MG63 (cell line): ENCODE data around the gene TMEM127. TPM values are rescaled to one million over a fixed set of nuclear protein-coding genes. Genes with fewer than 3 reads are reported as not detected.
A peak's percentile ranks its signal among the peaks of the same experiment; 100 is the strongest.
"Not testable (repeated sequence)": the region's sequence is repeated elsewhere in the genome, so short reads cannot be mapped to it uniquely, and the experiment has no call there.

ENCODE experiments used
- DNase-seq: peaks from one replicate; pipeline ENCODE4 v3.0.0-alpha.2; 2020
- H3K27me3 ChIP-seq: fragments of 250-450 bp; sonication (Bioruptor Pico); 2 replicates; pipeline ENCODE4 v1.5.1; 2020; ENCODE audit warnings: mild to moderate bottlenecking, moderate library complexity
- H3K36me3 ChIP-seq: fragments of 250-450 bp; sonication (Bioruptor Pico); 2 replicates; pipeline ENCODE4 v1.5.1; 2020; ENCODE audit warnings: mild to moderate bottlenecking, moderate library complexity
- H3K4me3 ChIP-seq: fragments of 250-450 bp; sonication (Bioruptor Pico); 2 replicates; pipeline ENCODE4 v1.5.1; 2020; ENCODE audit warnings: mild to moderate bottlenecking, moderate library complexity
- H3K9me3 ChIP-seq: fragments of 250-450 bp; sonication (Bioruptor Pico); 2 replicates; pipeline ENCODE4 v1.5.1; 2020; ENCODE audit warnings: mild to moderate bottlenecking, moderate library complexity
- total RNA-seq: library from RNA; depleted of rRNA; stranded (reverse); fragments of >200 nt; shearing (Covaris generic); gene quantifications from 2 replicates; pipeline ENCODE4 v1.2.3, GENCODE V29; 2014; ENCODE audit warnings: low replicate concordance; rRNA removed

The TMEM127 gene, protein sequence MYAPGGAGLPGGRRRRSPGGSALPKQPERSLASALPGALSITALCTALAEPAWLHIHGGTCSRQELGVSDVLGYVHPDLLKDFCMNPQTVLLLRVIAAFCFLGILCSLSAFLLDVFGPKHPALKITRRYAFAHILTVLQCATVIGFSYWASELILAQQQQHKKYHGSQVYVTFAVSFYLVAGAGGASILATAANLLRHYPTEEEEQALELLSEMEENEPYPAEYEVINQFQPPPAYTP
- 3.7 and 7.3 TPM in 2 replicates for total RNA-seq

DNA sequence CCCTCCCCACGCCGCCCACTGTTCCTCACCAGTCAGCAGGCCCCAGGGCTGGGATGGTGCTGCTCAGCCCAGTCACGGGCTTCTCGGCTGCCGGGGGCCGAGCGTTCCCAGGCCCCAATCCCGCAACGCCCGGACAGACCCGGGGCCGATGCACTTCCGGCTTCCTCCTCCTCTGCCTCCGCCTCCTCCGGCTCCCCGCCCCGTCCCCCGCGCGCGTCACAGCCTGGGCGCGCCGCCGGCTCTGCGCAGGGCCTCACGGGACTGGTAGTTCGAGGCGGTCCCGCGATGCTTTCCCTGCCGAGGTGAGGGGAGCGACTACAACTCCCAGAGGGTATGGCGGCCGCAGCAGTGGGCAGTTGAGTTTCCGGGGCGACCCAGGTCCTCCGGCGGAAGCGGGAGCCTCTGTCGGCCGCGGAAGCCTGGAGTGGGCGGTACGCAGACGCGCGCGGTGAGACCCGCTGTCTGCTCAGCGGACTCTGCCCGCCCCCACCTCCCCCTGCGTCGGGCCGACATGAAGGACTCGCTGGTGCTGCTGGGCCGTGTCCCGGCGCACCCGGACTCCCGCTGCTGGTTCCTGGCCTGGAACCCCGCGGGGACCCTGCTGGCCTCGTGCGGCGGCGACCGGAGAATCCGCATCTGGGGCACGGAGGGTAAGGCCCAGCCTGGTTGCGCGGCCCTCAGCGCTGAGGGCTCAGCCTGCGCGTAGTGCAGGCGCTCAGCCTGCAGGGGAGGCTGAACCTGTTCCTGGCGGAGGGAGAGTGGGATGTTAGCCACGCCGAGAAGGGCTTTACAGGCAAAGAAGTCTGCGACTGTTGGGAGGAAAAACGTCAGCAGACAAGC is at the start of gene TMEM127, which contains the start of gene CIAO1:
Gene TMEM127, minus strand, starts transcription at position 158 of the 840 bp plus-strand sequence. CDS start 616 bp downstream, outside the sequence.
Gene CIAO1, plus strand, starts transcription at position 386 of the 840 bp plus-strand sequence. Its CDS starts 126 bp downstream, at position 512.
- DNase-seq, result peak; percentile 99
- peak within 1 kb of the TSS; percentile 99 for H3K4me3 ChIP-seq
- H3K27me3 ChIP-seq, result no peaks in the 10 kb centered on the region
- H3K9me3 ChIP-seq, result no peaks in the 10 kb centered on the region
- H3K36me3 ChIP-seq, result peaks cover 55% of the 10 kb centered on the region

- no peaks in the 10 kb centered on the region for H3K36me3 ChIP-seq
- no peak overlapping the region for H3K4me3 ChIP-seq
- no peaks in the 10 kb centered on the region for H3K9me3 ChIP-seq
- H3K27me3 ChIP-seq, result no peaks in the 10 kb centered on the region
- no peak for DNase-seq
These were observed 49.2 kb upstream of the TMEM127 start for GRCh38 chr2:96315005-96315399.

- H3K9me3 ChIP-seq, result no peaks in the 10 kb centered on the region
- DNase-seq, result no peak
- peaks cover 12% of the 10 kb centered on the region for H3K36me3 ChIP-seq
- no peak overlapping the region for H3K4me3 ChIP-seq
- no peaks in the 10 kb centered on the region for H3K27me3 ChIP-seq
These were observed 42.5 kb upstream of the TMEM127 start for GRCh38 chr2:96308248-96308647.

DNA sequence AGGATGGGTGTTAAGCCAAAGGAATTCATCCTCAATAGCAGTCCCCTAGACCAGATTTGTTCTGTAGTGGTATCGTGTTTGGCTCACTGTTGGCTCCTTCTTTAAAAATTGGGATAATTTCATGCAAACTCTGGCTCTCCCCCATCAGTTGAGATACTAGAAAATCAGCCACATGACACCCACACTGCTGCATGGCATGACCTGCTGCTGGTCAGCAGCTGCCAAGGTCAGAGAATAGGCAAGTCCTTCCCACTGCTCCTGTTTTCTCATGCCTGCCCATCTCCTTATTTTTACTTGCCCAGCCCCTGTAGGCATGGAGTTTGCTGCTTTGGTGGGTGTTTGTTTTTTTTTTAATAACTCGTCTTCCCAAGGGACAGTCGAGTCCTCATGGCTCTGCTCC is 40.6 kb upstream of the TMEM127 start:
- DNase-seq, result peak; percentile 22
- H3K4me3 ChIP-seq, result peak overlapping the region; percentile 90
- no peaks in the 10 kb centered on the region for H3K27me3 ChIP-seq
- peaks cover 30% of the 10 kb centered on the region for H3K36me3 ChIP-seq
- no peaks in the 10 kb centered on the region for H3K9me3 ChIP-seq

DNA sequence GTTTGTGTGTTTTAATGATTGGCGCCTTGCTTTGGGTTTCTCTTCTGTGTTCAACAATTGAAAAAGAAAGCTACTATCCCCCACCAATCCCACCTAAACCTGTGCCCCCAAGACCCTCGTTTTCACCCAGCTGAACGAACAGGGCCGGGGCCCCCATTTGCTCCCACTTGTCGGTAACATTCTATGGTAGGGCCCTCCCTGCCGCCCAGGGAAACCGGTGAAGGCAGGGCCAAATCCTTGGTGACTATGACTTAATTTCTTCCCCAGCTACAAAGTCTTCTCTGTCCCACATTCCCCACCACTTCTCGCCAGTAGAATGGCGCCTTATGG is 40.1 kb upstream of the TMEM127 start:
- Histone ChIP-seq H3K9me3 (no peaks in the 10 kb centered on the region), H3K27me3 (no peaks in the 10 kb centered on the region), H3K36me3 (peaks cover 35% of the 10 kb centered on the region), H3K4me3 (peak overlapping the region; percentile 90)
- DNase-seq, result no peak

DNA sequence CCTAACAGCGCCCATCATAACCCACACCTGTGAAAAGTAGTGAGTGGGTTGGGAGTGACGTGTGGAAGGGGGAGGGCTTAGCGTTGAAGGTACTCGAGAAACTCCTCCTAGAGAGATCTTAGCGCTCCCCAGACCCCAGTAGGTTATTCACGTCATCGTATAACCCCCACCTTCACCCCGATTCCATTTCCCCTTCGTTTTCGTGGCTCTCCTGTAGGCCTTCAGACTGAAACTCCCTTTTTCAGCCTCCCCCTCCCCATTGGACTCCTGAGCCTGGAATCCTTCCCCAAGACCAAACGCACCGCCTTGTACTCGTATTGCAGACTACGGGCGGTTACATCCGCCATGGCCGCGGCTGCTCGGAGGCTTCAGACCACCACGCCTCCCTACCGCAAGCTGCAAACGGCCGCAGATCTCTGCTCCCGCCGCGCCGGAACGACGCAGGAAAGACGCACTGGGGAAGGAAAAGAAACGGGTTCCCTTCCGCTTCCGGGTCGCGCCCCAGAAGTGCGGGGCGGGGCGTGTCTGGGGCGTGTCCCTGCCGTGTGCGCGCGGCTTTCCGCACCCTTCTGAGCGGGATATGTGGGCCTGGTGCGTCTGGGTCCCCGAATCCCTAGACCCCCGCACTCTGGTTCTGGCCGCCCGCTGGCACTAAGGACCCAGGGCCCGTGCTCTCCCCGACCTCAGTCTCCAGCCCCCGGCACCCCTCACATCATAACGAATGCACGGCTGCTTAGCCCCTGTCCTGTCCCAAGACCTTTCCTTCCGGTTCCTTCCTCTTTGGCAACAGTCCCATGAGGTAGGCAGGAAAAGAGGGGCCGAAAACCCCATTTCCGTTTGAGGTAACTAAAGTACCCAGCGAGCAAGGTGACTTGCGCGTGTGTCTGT is 39.5 kb upstream of the TMEM127 start, which contains the start of gene SNRNP200:
Gene SNRNP200, minus strand, starts transcription at position 456 of the 888 bp plus-strand sequence. Its CDS starts 109 bp downstream, at position 347.
- DNase-seq, result peak; percentile 87
- Histone ChIP-seq H3K4me3 (peak within 1 kb of the TSS; percentile 90), H3K9me3 (no peaks in the 10 kb centered on the region)

GRCh38 chr2:96304606-96305005 is 38.8 kb upstream of the TMEM127 start:
- no peaks in the 10 kb centered on the region for H3K9me3 ChIP-seq
- peak overlapping the region; percentile 90 for H3K4me3 ChIP-seq
- peaks cover 48% of the 10 kb centered on the region for H3K36me3 ChIP-seq
- no peak for DNase-seq
- no peaks in the 10 kb centered on the region for H3K27me3 ChIP-seq

More for the DNA sequence above, 39.5 kb upstream of the TMEM127 start, which contains the start of gene SNRNP200:
- H3K27me3 ChIP-seq, result no peaks in the 10 kb centered on the region
- H3K36me3 ChIP-seq, result peaks cover 41% of the 10 kb centered on the region

GRCh38 chr2:96301865-96302264 is 36.1 kb upstream of the TMEM127 start:
- no peak overlapping the region for H3K4me3 ChIP-seq
- peaks cover 76% of the 10 kb centered on the region for H3K36me3 ChIP-seq
- DNase-seq, result no peak
- no peaks in the 10 kb centered on the region for H3K27me3 ChIP-seq
- no peaks in the 10 kb centered on the region for H3K9me3 ChIP-seq

DNA sequence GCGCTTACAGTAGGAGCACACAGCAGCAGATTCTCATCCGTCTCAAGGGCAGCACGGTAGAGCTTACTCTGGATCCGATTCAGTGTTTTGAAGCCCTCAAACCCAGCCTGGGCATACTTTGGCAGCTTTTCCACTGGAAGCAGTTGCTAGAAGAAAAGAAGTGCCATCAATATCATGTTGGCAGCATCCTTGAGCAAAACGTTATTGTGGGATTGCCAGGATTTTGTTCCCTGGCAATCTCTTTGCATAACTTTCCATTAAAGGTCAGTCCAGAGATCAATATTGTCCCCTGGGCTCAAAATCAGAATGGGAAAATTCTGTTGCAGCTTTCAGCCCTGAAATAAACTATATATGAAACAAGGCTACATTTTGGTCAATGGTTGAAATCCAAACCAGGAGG is 31.1 kb upstream of the TMEM127 start:
- H3K36me3 ChIP-seq, result peaks cover 99% of the 10 kb centered on the region

GRCh38 chr2:96294271-96294670 is 28.5 kb upstream of the TMEM127 start:
- H3K27me3 ChIP-seq, DNase-seq, H3K4me3 ChIP-seq, H3K9me3 ChIP-seq: not testable (repeated sequence)
- H3K36me3 ChIP-seq, result peaks cover 98% of the 10 kb centered on the region

More for the DNA sequence above, 31.1 kb upstream of the TMEM127 start:
- no peak overlapping the region for H3K4me3 ChIP-seq
- no peaks in the 10 kb centered on the region for H3K27me3 ChIP-seq
- H3K9me3 ChIP-seq, result no peaks in the 10 kb centered on the region
- no peak for DNase-seq

- H3K27me3 ChIP-seq, result no peaks in the 10 kb centered on the region
- H3K9me3 ChIP-seq, result no peaks in the 10 kb centered on the region
- peaks cover 98% of the 10 kb centered on the region for H3K36me3 ChIP-seq
- H3K4me3 ChIP-seq, result no peak overlapping the region
- no peak for DNase-seq
These were observed 26.0 kb upstream of the TMEM127 start for GRCh38 chr2:96291751-96292150.

DNA sequence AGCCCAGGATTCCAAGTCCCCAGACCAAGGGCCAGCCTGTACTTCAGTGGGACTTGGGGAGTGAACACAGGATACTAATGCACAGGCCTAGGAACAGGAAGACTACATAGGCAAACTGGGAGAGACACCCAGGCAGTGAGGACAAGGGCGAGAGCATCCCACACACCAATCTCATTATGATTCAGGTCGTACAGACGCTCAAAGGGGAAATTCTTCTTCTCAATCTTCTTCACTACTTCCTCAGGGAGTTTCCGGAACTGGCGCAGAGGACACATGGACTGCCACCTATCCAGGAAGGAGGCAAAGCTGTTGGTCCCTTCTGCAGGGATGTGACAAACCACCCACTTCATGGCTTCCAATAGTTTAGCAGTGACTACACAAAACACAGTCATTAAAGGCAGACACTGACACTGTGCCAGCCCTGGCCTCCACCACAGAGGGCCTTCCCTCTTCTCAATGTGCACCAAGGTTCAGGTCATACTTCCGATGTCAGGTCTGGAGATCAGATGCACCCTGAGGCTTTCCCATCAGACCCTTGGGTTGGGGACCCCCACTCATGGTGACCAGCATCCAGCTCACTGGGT is 21.6 kb upstream of the TMEM127 start:
- no peak overlapping the region for H3K4me3 ChIP-seq
- peaks cover 96% of the 10 kb centered on the region for H3K36me3 ChIP-seq
- H3K27me3 ChIP-seq, result no peaks in the 10 kb centered on the region
- H3K9me3 ChIP-seq, result no peaks in the 10 kb centered on the region
- DNase-seq, result no peak

DNA sequence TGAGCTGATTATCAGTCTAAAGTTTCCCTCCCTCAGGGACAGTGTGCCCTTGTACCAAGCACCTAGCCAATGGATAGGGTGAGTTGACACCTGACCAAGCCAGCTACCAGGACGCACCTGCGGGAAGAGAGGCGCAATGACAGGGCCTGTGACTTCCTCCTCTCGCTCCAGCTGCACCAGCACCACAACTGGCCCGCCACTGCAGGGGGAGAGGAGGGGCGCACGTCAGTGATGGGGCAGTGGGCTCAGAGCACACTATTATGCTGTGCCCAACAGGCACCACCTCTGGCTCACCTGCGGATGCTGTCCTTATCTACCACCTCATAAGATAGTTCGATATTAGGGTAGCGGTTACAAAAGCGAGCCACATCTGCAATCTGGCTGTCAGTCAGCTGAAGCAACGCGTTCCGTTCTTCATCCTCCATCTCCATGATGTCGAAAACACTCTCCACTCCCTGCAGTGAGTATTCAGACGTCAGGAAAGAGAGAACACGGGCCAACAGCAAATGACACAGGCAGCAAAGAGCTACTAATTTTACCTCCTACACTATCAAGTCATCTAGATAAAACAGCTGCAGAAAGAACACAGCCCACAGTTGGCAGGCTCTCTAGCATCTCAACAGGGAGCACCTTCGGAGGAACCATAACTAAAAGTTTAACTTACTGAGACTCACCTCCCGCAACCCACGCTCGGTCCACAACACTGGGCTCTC is 11.1 kb upstream of the TMEM127 start:
- no peaks in the 10 kb centered on the region for H3K27me3 ChIP-seq
- no peak for DNase-seq
- H3K4me3 ChIP-seq, result no peak overlapping the region
- H3K9me3 ChIP-seq, result no peaks in the 10 kb centered on the region
- H3K36me3 ChIP-seq, result peaks cover 71% of the 10 kb centered on the region

DNA sequence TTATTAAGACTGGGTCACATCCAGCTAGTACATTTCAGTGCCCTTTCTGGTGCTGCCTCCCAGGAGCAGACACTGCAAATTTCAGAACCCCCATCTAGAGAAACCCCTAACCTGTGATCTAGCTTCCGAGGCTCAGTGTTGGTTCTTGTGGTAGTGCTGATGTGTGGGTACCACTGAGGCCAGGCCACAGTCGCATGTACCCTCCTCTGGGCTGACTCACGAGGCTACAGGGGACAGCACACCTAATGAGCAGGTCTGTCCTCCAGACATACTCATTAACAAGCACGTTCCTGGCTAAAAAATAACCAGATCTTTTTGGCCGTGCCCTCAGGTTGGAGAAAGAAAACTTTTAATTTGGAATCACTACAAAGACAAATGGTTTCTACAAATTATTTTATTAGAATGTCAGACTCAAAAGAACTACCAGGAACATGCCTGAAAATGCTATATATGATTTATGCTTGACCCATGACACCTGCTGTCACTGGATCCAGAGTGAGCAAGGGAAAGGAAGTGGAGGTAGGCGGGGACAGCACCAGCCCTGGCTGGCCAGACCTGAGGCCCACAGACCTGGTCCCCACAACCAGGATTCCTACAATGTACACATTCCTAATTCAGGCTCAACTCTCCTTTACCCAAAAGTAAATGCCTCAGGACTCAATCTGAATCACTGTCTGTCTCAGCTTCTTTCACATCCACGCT is 8.7 kb upstream of the TMEM127 start:
- Histone ChIP-seq H3K9me3 (no peaks in the 10 kb centered on the region), H3K27me3 (no peaks in the 10 kb centered on the region), H3K4me3 (no peak overlapping the region), H3K36me3 (peaks cover 74% of the 10 kb centered on the region)
- DNase-seq, result no peak

GRCh38 chr2:96273763-96274162 is 8.0 kb upstream of the TMEM127 start:
- no peak overlapping the region for H3K4me3 ChIP-seq
- H3K9me3 ChIP-seq, result no peaks in the 10 kb centered on the region
- H3K36me3 ChIP-seq, result peaks cover 74% of the 10 kb centered on the region
- no peaks in the 10 kb centered on the region for H3K27me3 ChIP-seq
- DNase-seq, result no peak
